DND-41 (cell line): ENCODE data around the gene TMBIM4.

Source experiments
- EZH2 ChIP-seq: IDR thresholded peaks from 3 replicates; pipeline ENCODE4 v1.6.1; 2012; ENCODE audit warnings: borderline replicate concordance, low read depth, mild to moderate bottlenecking, moderate library complexity, low read length, inconsistent platforms; ENCODE audit not compliant: severe bottlenecking
- TF ChIP-seq, protein P1 (sequence below): IDR thresholded peaks from 2 replicates; pipeline ENCODE4 v1.5.1; 2012; ENCODE audit warnings: borderline replicate concordance, low read length, moderate library complexity, mild to moderate bottlenecking; ENCODE audit not compliant: poor library complexity, severe bottlenecking; ENCODE audit errors: extremely low read depth

DNA sequence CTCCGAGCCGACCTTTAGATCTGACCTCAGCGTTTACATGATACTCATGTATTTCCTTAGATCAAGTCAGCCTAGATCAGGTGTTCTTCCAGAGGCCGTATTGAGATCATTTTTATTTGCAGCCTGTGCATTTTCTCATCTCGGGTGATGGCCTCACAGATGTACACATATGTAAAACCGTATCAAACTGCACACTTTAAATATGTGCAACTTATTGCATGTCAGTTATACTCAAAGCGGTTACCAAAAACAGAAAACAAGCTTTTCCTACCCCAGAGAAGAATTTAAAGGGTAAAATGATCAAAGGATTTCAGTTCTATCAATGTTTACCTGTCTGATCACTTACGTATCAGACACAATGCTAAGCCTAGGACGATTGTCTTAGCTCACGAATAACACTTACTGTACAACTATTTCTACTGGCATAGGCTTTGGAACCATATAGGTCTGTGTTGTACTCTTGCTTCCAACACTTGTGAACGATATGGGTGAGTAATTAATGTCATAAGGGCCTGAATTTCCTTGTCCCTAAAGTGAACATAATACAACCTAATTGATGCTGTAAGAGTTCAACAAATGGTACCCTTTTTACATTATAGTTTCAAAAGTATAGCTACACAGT, 38.6 kb downstream of the TMBIM4 start:
- TF ChIP-seq, protein P1, sequence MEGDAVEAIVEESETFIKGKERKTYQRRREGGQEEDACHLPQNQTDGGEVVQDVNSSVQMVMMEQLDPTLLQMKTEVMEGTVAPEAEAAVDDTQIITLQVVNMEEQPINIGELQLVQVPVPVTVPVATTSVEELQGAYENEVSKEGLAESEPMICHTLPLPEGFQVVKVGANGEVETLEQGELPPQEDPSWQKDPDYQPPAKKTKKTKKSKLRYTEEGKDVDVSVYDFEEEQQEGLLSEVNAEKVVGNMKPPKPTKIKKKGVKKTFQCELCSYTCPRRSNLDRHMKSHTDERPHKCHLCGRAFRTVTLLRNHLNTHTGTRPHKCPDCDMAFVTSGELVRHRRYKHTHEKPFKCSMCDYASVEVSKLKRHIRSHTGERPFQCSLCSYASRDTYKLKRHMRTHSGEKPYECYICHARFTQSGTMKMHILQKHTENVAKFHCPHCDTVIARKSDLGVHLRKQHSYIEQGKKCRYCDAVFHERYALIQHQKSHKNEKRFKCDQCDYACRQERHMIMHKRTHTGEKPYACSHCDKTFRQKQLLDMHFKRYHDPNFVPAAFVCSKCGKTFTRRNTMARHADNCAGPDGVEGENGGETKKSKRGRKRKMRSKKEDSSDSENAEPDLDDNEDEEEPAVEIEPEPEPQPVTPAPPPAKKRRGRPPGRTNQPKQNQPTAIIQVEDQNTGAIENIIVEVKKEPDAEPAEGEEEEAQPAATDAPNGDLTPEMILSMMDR, result no peak
- TF ChIP-seq EZH2, result no peak
